AG08396 (cell line): ENCODE data around the gene XNDC1N.
A peak's percentile ranks its signal among the peaks of the same experiment; 100 is the strongest.
"Not testable (repeated sequence)": the region's sequence is repeated elsewhere in the genome, so short reads cannot be mapped to it uniquely, and the experiment has no call there.

Experiments
- DNase-seq: peaks from one replicate; pipeline ENCODE4 v3.0.0; 2012; ENCODE audit warnings: low spot score, mixed read lengths

The XNDC1N gene

DNA sequence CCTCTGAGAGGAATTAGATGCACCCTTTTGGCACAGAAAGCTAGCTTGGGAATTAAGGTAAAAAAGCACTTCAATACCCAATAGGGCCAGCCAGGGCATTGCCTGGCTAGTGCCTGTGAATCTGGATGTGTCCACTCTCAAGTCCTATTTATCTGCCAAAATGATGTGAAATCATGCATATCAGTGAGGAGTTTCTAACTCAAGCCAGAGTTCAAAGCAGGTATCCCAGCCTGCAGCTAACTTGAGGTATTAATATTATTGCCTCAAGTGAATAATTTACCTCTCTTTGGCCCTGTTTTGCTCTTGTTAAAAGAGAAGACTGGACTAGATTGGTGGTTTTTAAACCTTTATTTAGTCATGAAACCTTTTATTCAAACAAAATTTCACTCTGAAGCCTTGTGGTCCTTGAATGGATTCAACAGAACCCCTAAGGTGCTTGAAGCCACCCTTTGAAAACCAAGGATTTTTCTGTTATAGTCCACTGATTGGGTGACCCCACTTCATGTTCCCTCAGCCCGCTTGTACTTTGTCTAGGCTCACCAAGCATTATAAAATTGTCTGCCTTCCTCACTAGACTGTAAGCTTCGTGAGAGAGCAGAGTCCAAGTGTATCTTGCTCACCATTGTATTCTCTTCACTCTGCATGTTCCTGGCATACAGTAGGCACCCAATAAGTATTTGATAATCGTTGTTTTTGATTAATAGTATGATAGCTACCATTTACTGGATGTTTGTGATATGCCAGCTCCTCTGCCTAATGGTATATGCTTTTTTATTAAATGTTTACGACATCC is 4.9 kb upstream of the XNDC1N start:
- no peak for DNase-seq

DNA sequence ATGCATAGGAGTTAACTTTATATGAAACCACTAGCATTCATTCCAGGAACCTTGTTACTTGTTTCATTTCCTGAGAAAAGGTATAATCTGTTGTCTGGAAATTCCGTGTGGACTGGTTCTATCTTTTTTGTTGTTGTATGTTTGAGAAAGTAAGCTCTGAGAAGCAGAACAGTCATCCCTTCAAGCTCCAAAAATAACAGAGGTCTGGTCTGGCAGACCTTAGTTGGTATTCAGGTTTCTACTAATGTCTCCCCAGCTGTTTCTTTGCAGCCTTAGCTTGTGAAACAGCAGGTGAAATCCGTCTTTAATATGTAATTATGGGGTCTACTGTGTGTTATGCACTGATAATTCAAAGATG is 2.8 kb upstream of the XNDC1N start:
- DNase-seq: no peak

DNA sequence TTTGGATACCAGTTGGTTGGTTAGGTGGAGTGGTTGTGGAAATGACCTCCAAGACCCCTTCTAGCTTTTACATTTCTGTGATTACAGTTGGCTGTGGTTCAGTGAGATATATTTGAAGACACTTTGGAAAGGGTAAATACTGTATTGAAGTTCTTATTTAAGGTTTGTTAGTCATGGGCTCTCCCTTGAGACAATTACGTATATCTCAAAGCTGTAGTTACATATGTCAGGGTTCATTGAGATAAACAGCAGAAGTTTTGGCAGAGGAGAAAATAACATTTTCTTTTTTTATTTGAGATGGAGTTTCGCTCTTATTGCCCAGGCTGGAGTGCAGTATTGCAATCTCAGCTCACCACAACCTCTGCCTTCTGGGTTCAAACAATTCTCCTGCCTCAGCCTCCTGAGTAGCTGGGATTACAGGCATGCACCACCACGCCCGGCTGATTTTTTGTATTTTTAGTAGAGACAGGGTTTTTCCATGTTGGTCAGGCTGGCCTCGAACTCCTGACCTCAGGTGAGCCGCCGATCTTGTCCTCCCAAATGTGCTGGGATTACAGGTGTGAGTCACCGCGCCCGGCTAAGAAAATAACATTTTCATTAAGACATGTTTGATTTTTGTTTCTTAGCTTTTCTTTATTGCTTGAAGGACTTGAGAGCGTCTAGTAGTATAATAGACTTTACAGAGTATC is 2.3 kb upstream of the XNDC1N start:
- DNase-seq: no peak

DNA sequence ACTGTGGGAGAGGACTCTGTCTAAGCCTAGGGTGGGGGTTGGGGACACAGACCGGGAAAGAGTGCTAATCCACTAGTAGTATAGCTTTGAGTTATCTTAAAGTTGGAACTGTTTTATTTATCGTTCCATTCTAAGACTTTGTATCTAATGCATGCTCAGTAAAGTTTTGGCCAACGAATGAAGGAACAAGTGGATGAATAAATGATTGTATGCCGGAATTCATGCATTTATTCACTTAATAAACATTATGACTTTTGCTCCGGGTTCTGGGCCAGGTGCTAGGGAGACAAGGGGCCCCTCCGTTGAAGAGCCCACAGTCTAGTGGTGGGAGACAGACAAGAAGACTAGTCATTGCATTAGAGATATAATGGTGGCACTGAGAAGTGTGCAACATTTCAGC is 1.1 kb upstream of the XNDC1N start:
- no peak for DNase-seq

DNA sequence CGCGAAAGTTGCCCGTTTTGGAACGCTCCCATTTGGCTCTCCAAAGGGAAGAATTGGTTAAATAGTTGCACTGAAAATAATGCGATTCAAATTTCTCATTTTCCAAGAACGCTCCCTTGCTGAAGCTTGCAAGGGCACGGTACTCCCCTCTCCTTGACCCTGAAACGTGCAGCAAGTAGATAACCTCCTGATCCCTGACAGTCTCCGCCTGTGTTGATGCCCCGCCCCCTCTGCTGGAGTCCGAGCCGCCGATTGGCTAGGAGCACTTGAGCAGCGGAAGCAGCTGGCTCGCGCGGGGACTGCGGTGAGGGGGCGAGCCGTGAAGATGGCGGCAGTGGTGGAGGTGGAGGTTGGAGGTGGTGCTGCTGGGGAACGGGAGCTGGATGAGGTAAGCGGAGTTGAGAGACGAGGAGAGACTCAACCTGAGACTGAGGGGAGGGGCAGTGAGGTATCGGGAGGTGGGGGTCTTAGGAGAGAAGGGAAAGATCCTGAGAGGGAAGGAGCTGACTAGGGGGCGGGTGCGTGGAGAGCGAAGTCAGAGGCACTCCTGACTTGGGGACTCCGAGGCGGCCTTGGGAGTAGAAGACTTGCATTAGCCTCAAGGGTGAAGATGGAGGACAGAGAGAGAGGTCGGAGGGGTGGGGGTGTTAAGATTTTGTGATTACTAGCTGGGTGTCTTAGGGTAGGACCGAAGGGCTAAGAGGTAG is 496 bp upstream of the XNDC1N start, which contains the start of gene RNF121:
RNF121 (plus strand) TSS at position 310 of the 707 bp plus-strand sequence; CDS start at position 326, 16 bp downstream.
- peak; percentile 95 for DNase-seq

DNA sequence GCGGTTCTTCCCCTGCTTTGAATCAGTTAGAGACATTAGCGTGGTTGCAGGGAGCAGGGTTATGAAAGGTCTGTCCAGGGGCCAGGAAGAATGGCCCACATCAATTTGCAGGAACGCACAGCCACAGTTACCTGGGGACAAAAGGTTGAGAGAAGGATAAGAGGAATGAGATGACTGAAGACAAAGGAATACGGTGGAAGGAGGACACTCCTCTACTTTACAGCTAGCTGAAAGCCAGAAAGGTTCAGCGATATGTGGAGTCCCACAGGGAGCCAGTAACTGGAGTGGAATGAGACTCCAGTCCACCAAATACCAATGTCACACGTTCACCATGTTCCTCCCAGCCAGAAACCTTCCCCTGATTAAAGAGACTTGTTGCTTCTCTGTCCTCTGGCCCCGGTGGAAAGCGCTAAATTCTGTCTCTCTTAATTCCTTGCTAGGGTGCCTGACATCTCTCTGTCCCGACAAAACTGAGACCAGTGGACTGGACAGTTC is 10.7 kb downstream of the XNDC1N start:
- no peak for DNase-seq

DNA sequence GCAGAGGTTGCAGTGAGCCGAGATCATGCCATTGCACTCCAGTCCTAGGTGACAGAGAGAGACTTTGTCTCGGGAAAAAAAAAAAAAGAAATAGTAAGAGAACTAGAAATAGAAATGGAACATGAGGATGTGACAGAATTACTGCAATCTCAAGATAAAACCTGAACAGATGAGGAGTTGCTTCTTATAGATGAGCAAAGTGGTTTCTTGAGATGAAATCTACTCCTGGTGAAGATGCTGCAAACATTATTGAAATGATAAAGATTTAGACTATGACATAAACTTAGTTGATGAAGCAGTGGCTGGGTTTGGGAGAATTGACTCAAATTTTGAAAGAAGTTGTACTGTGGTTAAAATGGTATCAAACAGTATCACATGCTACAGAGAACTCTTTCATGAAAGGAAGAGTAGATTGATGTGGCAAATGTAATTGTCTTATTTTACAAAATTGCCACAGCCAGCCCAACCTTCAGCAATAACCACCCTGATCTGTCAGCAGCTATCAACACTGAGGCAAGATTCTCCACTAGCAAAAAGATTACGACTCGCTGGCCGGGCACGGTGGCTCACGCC is 13.7 kb downstream of the XNDC1N start:
- no peak for DNase-seq

DNA sequence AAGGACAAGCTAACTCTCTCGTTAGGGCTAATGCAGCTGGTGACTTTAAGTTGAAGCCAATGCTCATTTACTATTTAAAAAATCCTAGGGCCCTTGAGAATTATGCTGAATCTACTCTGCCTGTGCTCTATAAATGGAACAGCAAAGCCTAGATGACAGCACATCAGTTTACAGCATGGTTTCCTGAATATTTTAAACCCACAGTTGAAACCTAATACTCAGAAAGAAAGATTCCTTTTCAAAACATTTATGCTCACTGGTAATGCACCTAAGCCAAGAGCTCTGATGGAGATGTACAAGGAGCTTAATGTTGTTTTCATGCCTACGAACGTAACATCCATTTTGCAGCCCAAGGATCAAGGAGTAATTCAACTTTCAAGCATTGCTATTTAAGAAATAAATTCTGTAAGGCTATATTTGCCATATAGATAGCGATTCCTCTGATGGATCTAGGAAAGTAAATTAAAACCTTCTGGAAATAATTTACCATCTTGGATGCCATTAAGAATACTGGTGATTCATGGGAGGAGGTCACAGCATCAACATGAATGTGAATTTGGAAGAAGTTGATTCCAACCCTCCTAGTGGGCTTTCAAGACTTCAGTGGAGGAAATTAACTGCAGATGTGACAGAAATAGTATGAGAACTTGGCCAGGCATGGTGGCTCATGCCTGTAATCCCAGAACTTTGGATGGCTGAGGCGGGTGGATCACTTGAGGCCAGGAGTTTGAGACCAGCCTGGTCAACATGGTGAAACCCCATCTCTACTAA is 14.5 kb downstream of the XNDC1N start:
- DNase-seq: peak; percentile 15

DNA sequence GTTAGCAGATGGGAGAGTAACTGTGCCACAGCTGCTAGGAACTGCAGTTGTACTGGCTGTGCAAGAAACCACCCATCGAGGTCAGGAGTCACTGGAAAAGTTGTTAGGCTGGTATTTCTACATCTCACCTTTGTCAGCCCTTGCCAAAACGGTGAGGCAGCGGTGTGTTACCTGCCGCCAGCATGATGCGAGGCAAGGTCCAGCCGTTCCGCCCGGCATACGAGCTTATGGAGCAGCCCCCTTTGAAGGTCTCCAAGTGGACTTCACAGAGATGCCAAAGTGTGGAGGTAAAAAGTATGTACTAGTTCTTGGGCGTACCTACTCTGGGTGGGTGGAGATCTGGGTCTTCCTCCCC is 16.4 kb downstream of the XNDC1N start:
- DNase-seq: not testable (repeated sequence)

DNA sequence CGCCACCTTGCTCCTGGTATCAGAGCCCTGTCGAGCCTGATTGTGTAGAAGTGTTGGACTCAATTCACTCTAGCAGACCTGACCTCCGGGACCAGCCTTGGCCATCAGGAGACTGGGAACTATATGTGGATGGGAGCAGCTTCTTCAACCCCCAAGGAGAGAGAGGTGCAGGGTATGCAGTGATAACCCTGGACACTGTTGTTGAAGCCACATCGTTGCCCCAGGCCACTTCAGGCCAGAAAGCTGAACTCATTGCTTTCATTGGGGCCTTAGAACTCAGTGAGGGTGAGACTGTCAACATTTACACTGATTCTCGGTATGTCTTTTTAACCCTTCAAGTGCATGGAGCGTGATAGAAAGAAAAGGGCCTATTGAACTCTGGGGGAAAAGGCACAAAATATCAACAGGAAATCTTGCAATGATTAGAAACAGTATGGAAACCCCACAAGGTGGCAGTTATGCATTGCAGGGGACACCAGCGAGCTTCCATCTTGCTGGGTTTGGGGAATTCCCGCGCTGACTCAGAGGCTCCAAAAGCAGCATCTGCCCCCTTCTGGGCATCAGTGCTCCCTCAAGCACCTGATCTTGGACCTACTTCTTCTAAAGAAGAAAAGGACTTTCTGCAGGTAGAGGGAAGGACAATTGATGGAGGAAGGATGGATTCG is 16.9 kb downstream of the XNDC1N start:
- not testable (repeated sequence) for DNase-seq

DNA sequence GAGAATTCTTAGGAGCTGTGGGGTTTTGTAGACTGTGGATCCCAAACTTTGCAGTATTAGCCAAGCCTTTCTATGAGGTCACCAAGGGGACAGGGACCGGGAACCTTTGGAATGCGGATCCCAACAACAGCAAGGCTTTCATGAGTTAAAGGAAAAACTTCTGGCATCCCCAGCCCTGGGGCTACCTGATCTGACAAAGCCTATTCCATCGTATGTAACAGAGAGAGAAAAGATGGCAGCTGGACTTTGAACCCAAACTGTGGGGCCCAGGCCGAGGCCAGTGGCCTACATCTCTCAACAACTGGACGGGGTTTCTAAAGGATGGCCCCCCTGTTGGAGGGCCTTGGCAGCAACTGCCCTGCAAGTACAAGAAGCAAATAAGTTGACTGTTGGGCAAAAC is 17.6 kb downstream of the XNDC1N start:
- not testable (repeated sequence) for DNase-seq

DNA sequence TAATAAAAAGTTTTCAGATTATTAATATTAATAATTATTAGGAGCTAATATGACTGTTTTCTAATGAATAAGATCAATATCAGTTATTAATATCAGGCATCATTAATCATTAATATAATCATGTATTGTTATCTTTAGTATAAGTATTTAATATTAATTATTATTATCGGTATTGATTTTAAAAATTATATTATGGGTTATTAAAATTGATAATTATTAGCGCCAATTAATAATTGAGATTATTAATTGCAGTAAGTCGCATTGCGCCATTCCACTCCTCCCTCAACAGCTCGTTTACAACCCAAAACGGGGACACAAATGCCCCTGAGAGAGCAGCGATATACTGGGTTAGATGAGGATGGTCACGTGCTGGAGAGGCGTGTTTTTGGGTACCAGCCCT is 20.2 kb downstream of the XNDC1N start:
- DNase-seq: no peak

DNA sequence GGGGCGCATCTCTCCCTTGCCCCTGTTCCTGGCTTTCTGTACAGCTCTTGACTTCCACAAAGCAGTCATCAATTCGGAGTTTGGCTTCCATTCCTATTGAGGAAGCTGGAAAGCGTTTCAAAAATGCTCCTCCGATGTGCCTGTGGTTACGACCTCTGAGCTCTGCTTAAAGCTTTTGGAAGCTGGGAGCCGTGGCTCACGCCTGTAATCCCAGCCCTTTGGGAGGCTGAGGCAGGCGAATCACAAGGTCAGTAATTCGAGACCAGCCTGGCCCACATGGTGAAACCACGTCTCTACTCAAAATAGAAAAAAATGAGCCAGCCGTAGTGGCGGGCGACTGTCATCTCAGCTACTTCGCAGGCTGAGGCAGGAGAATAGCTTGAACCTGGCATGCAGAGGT is 27.3 kb downstream of the XNDC1N start:
- DNase-seq: peak; percentile 36

DNA sequence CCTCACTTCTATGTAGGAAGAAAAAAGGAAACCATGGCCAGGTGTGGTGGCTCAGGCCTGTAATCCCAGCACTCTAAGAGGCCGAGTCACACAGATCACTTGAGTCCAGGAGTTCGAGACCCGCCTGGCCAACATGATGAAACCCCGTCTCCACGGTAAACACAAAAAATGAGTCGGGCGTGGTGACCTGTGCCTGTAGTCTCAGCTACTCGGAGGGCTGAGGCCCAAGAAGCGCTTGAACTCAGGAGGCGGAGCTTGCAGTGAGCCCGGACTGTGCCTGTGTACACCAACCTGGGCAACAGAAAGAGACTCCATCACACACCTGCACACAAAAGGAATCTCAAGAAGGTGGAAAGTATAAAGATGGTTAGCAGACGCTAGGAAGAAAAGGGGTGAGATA is 32.4 kb downstream of the XNDC1N start:
- no peak for DNase-seq

DNA sequence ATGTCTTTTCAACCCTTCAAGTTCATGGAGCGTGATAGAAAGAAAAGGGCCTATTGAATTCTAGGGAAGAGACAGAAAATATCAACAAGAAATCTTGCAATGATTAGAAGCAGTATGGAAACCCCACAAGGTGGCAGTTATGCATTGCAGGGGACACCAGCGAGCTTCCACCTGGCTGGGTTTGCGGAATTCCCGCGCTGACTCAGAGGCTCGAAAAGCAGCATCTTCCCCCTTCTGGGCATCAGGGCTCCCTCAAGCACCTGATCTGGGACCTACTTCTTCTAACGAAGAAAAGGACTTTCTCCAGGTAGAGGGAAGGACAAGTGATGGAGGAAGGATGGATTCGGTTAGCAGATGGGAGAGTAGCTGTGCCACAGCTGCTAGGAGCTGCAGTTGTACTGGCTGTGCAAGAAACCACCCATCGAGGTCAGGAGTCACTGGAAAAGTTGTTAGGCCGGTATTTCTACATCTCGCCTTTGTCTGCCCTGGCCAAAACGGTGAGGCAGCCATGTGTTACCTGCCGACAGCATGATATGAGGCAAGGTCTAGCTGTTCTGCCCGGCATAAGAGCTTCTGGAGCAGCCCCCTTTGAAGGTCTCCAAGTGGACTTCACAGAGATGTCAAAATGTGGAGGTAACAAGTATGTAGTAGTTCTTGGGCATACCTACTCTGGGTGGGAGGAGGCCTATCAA is 39.1 kb downstream of the XNDC1N start:
- DNase-seq: not testable (repeated sequence)

DNA sequence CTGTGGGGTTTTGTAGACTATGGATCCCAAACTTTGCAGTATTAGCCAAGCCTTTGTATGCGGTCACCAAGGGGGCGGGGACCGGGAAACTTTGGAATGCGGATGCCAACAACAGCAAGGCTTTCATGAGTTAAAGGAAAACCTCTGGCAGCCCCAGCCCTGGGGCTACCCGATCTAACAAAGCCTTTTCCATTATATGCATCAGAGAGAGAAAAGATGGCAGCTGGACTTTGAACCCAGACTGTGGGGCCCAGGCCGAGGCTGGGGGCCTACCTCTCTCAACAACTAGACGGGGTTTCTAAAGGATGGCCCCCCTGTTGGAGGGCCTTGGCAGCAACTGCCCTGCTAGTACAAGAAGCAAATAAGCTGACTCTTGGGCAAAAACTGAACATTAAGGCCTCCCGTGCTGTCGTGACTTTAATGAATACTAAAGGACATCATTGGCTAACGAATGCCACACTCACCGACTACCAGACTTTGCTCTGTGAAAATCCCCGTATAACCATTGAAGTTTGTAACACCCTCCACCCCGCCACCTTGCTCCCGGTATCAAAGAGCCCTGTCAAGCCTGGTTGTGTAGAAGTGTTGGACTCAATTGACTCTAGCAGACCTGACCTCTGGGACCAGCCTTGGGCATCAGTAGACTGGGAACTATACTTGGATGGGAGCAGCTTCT is 39.9 kb downstream of the XNDC1N start:
- DNase-seq: not testable (repeated sequence)

DNA sequence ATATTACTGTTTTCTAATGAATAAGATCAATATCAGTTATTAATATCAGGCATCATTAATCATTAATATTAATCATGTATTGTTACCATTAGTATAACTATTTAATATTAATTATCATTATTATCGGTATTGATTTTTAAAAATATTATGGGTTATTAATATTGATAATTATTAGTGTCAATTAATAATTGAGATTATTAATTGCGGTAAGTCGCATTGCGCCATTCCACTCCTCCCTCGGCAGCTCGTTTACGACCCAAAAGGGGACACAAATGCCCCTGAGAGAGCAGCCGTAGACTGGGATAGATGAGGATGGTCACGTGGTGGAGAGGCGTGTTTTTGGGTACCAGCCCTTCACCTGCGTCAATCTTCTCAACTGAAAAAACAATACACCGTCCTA is 42.6 kb downstream of the XNDC1N start:
- not testable (repeated sequence) for DNase-seq
